GM23338 (cell line): Measurements from ENCODE around the gene WNK2.

ENCODE experiments used
- CREB1 ChIP-seq: fragments of 250-450 bp; sonication (Bioruptor Pico); IDR thresholded peaks from 2 replicates; pipeline ENCODE4 v1.5.0; 2020; ENCODE audit warnings: low read depth, mild to moderate bottlenecking, moderate library complexity
- CTCF ChIP-seq, 2 experiments: fragments of 200-600 bp in 1 of 2; sonication (generic) in 1 of 2; conservative IDR thresholded peaks; 2 replicates each; pipeline versions ENCODE4 v1.5.1 to v1.6.1; 2016 to 2017; ENCODE audit warnings: antibody characterized with exemption in 2 of 2, low read depth in 2 of 2, mild to moderate bottlenecking in 2 of 2, moderate library complexity in 1 of 2
- EZH2 ChIP-seq: fragments of 200-600 bp; sonication (generic); IDR thresholded peaks from one replicate; pipeline ENCODE4 v1.8.0; 2017; ENCODE audit warnings: antibody characterized with exemption, mild to moderate bottlenecking, low read depth; ENCODE audit not compliant: unreplicated experiment
- EZH2phosphoT487 ChIP-seq: fragments of 200-600 bp; sonication (generic); IDR thresholded peaks from one replicate; pipeline ENCODE4 v1.8.1; 2018; ENCODE audit warnings: antibody characterized with exemption; ENCODE audit not compliant: unreplicated experiment
- JUNB ChIP-seq: IDR thresholded peaks from one replicate; pipeline ENCODE4 v1.6.1; 2016; ENCODE audit warnings: antibody characterized with exemption; ENCODE audit not compliant: unreplicated experiment
- NANOG ChIP-seq: IDR thresholded peaks from 2 replicates; pipeline ENCODE4 v1.6.1; 2016; ENCODE audit warnings: antibody characterized with exemption, borderline replicate concordance
- POLR2AphosphoS5 ChIP-seq: IDR thresholded peaks from 2 replicates; pipeline ENCODE4 v1.6.1; 2016; ENCODE audit warnings: antibody characterized with exemption, low read depth
- REST ChIP-seq: IDR thresholded peaks from one replicate; pipeline ENCODE4 v1.6.1; 2018; ENCODE audit warnings: antibody characterized with exemption; ENCODE audit not compliant: unreplicated experiment
- ZNF114 ChIP-seq: fragments of 250-450 bp; sonication (Bioruptor Pico); IDR thresholded peaks from 2 replicates; pipeline ENCODE4 v1.5.0; 2020; ENCODE audit warnings: mild to moderate bottlenecking, moderate library complexity

GRCh38 chr9:93198117-93198837 is 14.3 kb downstream of the WNK2 start:
- no peak for TF ChIP-seq CTCF (conservative IDR thresholded peaks at IDR 0.05; ENCODE audit: low read depth in 2 of 2)
- no peak for TF ChIP-seq POLR2AphosphoS5
- no peak for TF ChIP-seq REST
- no peak for TF ChIP-seq ZNF114 (CRISPR knock-in tag)
- TF ChIP-seq EZH2: no peak
- TF ChIP-seq EZH2phosphoT487: no peak
- no peak for TF ChIP-seq JUNB
- no peak for TF ChIP-seq NANOG
- no peak for TF ChIP-seq CREB1
